Endothelial cell of umbilical vein (primary cell): ENCODE results near the gene TWIST2. TPM values are rescaled to one million over a fixed set of nuclear protein-coding genes. Genes with fewer than 3 reads are reported as not detected.

Source experiments
- BruUV-seq: library from RNA; stranded (reverse); fragments of 400-500 nt; replicated peaks from 2 replicates; lab custom pipeline; 2021; lab: Mats Ljungman, UMichigan
- CTCF ChIA-PET: fragments of 300-600, 350-600 bp; sonication (Branson Sonifier 250); formaldehyde crosslinking; loops from one replicate; lab custom pipeline; 2021; ENCODE audit warnings: antibody characterized with exemption, inconsistent platforms; lab: Charles Lee
- POLR2A ChIA-PET: fragments of 300-600, 350-600 bp; sonication (Branson Sonifier 250); formaldehyde crosslinking; loops from one replicate; lab custom pipeline; 2021; ENCODE audit warnings: antibody characterized with exemption, inconsistent platforms; lab: Charles Lee
- DNase-seq: peaks from one replicate; pipeline ENCODE4 v3.0.0-alpha.2; 2011; ENCODE audit warnings: low read depth, low spot score
- FAIRE-seq: peaks from 2 replicates; lab custom pipeline; 2011; peaks lifted over from hg19 to GRCh38; lab: Jason Lieb, UNC
- H2AFZ ChIP-seq: 2 replicates; pipeline ENCODE4 v1.6.0; 2012; ENCODE audit warnings: low read depth, low read length, control low read depth, inconsistent platforms
- H3K27ac ChIP-seq: 2 replicates; pipeline ENCODE4 v1.5.1; 2011; ENCODE audit warnings: low read depth, mild to moderate bottlenecking, control low read depth, low read length, moderate library complexity; ENCODE audit not compliant: insufficient read depth
- H3K27me3 ChIP-seq, 2 experiments: 2 replicates each; pipeline versions ENCODE4 v1.6.0 to v1.6.1; 2011; ENCODE audit warnings: low read length in 2 of 2, mixed read lengths in 1 of 2; ENCODE audit not compliant: control insufficient read depth in 2 of 2, insufficient read depth in 2 of 2
- H3K36me3 ChIP-seq, 2 experiments: 2 replicates in 1 of 2; 3 replicates in 1 of 2; pipeline ENCODE4 v1.5.1; 2011; ENCODE audit warnings: low read length in 2 of 2, mild to moderate bottlenecking in 1 of 2, moderate library complexity in 1 of 2; ENCODE audit not compliant: control insufficient read depth in 2 of 2, insufficient read depth in 2 of 2; ENCODE audit errors: extremely low read depth in 1 of 2
- H3K4me1 ChIP-seq: 3 replicates; pipeline ENCODE4 v1.5.1; 2011; ENCODE audit warnings: mild to moderate bottlenecking, low read length; ENCODE audit not compliant: control insufficient read depth, insufficient read depth; ENCODE audit errors: extremely low read depth
- H3K4me2 ChIP-seq: 2 replicates; pipeline ENCODE4 v1.6.1; 2011; ENCODE audit warnings: low read length, control low read depth, mixed read lengths; ENCODE audit not compliant: insufficient read depth
- H3K4me3 ChIP-seq, 3 experiments: fragments of 200-600 bp in 1 of 3; sonication (generic), shearing (Covaris generic) in 1 of 3; replicated peaks in 1 of 3; 2 replicates each; pipeline ENCODE4 v1.5.1; 2011 to 2016; ENCODE audit warnings: control low read depth in 3 of 3, low read length in 3 of 3, mild to moderate bottlenecking in 2 of 3, inconsistent platforms in 1 of 3, low read depth in 1 of 3, moderate library complexity in 1 of 3; ENCODE audit not compliant: insufficient read depth in 1 of 3
- H3K79me2 ChIP-seq: 2 replicates; pipeline ENCODE4 v1.6.0; 2012; ENCODE audit warnings: low read length, inconsistent platforms; ENCODE audit not compliant: control insufficient read depth, insufficient read depth
- H3K9ac ChIP-seq: replicated peaks from 2 replicates; pipeline ENCODE3; 2011; ENCODE audit warnings: low read length, control low read depth; ENCODE audit not compliant: insufficient read depth; ENCODE audit errors: extremely low read depth
- H3K9me1 ChIP-seq: replicated peaks from 3 replicates; pipeline ENCODE4 v1.6.0; 2011; ENCODE audit warnings: mild to moderate bottlenecking, low read length; ENCODE audit not compliant: control insufficient read depth, insufficient read depth; ENCODE audit errors: extremely low read depth
- H3K9me3 ChIP-seq: replicated peaks from 2 replicates; pipeline ENCODE4 v1.5.1; 2012; ENCODE audit warnings: low read length, inconsistent platforms; ENCODE audit not compliant: control insufficient read depth, insufficient read depth
- H4K20me1 ChIP-seq: replicated peaks from 2 replicates; pipeline ENCODE3; 2011; ENCODE audit warnings: mild to moderate bottlenecking, low read length; ENCODE audit not compliant: control insufficient read depth, insufficient read depth; ENCODE audit errors: extremely low read depth
- POLR2AphosphoS5 ChIP-seq: IDR thresholded peaks from 2 replicates; pipeline ENCODE4 v1.6.1; 2012; ENCODE audit warnings: low read depth, mild to moderate bottlenecking, control low read depth, low read length, moderate library complexity; ENCODE audit not compliant: insufficient read depth
- dilution Hi-C: fragments of 300-500 bp; cut with MboI; formaldehyde crosslinking; loops from one replicate; pipeline ENCODE4 v1.15.0; 2019; ENCODE audit warnings: low sequenced_read_pairs; ENCODE audit not compliant: extremely low pct_ligation_motif_present
- intact Hi-C: fragments of 100-400 bp; cut with micrococcal nuclease; formaldehyde crosslinking; loops from one replicate; pipeline ENCODE4 v1.10.0; 2022
- polyA plus RNA-seq, 4 experiments: library from polyadenylated mRNA; depleted of rRNA in 3 of 4; stranded (reverse) in 3 of 4; unstranded in 1 of 4; fragments of >200 nt; gene quantifications; 2 replicates each; pipeline versions ENCODE4 v1.2.1 to v1.2.3, GENCODE V29; 2011 to 2012; ENCODE audit warnings: missing spikeins in 1 of 4
- total RNA-seq: library from RNA; stranded (reverse); gene quantifications from 2 replicates; pipeline ENCODE4 v1.2.3, GENCODE V29; 2021
- TF ChIP-seq, protein P1 (sequence below), 2 donors: IDR thresholded peaks; 1 replicate in 1 of 2; 2 replicates in 1 of 2; pipeline ENCODE4 v1.5.1; 2011; ENCODE audit warnings: low read length in 2 of 2, mild to moderate bottlenecking in 2 of 2, moderate library complexity in 2 of 2, control low read depth in 1 of 2, inconsistent platforms in 1 of 2, low read depth in 1 of 2; ENCODE audit not compliant: insufficient read depth in 1 of 2; ENCODE audit errors: extremely low read depth in 1 of 2

Gene TWIST2
- total and polyA plus RNA-seq, 2 donors (not counting 3 experiments of a cell fraction or from before 2014, with no cell fraction given): 2.3 to 3.4 TPM

DNA sequence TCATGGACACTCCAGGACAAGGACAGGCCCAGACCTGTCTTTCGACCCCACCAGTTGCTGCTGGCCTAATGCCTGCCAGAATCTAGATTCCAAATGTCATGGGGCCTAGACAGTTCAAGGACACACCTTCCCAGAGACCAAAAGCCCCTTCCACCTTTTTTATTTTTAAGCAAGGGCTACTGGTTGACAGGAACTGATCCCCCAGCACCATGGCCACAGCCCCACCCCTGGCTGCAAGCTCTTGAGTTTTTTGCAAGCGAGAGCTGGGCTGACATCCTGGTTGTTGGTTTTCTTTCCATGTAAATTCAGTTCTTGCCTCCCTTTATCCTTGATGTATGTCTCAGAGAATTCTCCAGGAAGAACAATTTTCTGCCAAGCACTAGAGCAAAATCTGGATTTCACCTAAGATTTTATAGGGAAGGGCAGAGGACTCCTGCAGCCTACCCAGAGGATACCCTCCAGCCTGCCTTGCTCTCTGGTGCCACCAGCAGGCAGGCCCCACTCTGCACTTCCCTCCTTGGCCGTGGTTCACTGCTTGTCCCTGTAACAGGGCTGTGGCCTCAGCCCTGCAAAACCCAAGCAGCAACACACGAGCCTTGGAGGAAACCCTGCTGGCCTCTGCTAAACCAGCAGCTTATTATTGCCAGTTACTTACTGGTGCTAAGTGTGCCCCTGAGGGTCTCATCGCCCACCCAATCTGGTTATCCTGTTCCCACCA is 97.7 kb downstream of the TWIST2 start:
- Histone ChIP-seq H3K4me2 (no peak overlapping the region), H3K27ac (no peak overlapping the region), H3K9ac (no peak overlapping the region), H3K4me3 (no peak overlapping the region), H4K20me1 (no peaks in the 10 kb centered on the region), H3K4me1 (no peaks in the 10 kb centered on the region), H2AFZ (no peak overlapping the region), H3K36me3 (no peaks in the 10 kb centered on the region), H3K27me3 (no peaks in the 10 kb centered on the region), H3K9me1 (no peaks in the 10 kb centered on the region), H3K79me2 (no peaks in the 10 kb centered on the region), H3K9me3 (no peaks in the 10 kb centered on the region)
- POLR2A ChIA-PET: no interaction called here
- BruUV-seq: no TSS peak
- TF ChIP-seq, protein P1, sequence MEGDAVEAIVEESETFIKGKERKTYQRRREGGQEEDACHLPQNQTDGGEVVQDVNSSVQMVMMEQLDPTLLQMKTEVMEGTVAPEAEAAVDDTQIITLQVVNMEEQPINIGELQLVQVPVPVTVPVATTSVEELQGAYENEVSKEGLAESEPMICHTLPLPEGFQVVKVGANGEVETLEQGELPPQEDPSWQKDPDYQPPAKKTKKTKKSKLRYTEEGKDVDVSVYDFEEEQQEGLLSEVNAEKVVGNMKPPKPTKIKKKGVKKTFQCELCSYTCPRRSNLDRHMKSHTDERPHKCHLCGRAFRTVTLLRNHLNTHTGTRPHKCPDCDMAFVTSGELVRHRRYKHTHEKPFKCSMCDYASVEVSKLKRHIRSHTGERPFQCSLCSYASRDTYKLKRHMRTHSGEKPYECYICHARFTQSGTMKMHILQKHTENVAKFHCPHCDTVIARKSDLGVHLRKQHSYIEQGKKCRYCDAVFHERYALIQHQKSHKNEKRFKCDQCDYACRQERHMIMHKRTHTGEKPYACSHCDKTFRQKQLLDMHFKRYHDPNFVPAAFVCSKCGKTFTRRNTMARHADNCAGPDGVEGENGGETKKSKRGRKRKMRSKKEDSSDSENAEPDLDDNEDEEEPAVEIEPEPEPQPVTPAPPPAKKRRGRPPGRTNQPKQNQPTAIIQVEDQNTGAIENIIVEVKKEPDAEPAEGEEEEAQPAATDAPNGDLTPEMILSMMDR (IDR thresholded peaks at IDR 0.05; ENCODE audit: extremely low read depth in 1 of 2, insufficient read depth in 1 of 2, low read depth in 1 of 2, low read length in 2 of 2): peak; percentile 62 to 91
- TF ChIP-seq POLR2AphosphoS5: no peak
- peak; percentile 65 for DNase-seq
- intact Hi-C loops: loop anchor here (2.0 kb wide), 1 partner anchor 161 kb away; no protein-coding TSS in a partner anchor
- CTCF ChIA-PET: interaction anchor here (0.7 to 3.0 kb wide), 13 partner anchors 10 to 432 kb away, joined by 3 to 21 read pairs (median 4); partner anchors contain the start of gene TWIST2
- dilution Hi-C loops: no loop called here
- FAIRE-seq: peak; percentile 66
